GM21367 (cell line): ENCODE data around the gene HTRA3.

Experiments used
- ATAC-seq: cut with Tn5 transposase; IDR thresholded peaks from one replicate; pipeline ENCODE4 v1.9.1; 2021; ENCODE audit not compliant: unreplicated experiment

The HTRA3 gene

GRCh38 chr4:8245884-8246833, 23.4 kb upstream of the HTRA3 start:
- ATAC-seq = no peak

DNA sequence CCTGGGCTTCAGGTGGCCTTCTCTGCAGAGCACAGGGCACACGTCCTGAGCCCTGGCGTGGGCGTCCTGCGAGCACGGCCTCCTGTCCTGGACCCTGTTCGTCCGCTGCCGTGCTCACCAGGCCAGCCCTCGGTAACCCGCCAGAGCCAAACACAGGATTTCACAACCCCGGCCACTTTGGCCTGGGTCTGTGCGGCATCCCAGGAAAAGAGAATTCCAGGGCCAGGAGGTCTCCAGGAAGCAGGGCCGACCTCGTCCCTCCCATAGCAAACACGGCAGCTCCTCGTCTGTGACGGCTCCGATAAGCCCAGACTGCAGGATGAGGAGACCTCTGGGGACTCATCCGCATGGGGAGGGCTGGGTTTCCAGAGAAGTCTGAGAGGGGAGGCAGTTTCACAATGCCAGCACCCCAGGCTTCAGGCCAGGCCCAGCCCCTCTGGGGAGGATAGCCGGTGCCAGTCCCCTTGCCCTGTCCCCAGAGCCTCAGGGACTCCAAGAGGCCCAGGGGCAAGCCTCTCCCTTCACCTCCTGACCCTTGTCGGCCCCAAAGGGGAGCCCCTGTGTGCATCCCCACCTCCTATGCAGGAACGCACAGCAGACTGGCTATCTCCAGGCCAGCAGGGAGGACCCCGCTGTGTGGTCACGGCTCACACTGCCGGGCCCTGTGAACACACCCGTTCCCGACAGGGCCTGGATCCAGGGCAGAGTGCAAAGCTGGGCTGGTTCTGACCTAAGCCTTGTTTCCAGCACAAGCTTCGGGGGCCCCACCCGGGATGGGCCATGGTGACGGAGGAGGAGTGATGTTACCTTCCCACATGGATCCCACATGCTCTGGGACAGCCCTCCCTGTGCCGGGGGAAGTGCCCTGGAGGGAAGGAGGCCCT, 22.3 kb upstream of the HTRA3 start:
- no peak for ATAC-seq

DNA sequence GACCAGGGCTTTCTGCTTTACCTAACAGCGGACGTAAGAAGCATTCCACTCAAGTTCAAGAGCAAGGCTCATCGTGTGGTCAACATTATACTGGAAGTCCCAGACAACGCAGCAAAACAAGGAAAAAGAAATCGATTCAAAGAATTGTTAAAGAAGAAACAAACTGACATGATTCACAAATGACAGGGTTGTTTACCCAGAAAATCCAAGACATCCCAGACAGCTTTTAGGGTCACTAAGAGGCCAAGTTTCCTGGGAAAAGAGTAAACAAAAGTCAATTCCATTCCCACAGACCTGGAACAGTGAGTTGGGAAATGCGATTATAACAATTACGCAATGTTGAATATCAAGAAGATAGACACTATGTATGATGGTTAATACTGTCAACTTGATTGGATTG, 21.5 kb upstream of the HTRA3 start:
- no peak for ATAC-seq

- ATAC-seq = no peak
These were observed 19.3 kb upstream of the HTRA3 start for GRCh38 chr4:8250227-8250626.

- ATAC-seq = no peak
These were observed 18.9 kb upstream of the HTRA3 start for GRCh38 chr4:8250637-8251036.

DNA sequence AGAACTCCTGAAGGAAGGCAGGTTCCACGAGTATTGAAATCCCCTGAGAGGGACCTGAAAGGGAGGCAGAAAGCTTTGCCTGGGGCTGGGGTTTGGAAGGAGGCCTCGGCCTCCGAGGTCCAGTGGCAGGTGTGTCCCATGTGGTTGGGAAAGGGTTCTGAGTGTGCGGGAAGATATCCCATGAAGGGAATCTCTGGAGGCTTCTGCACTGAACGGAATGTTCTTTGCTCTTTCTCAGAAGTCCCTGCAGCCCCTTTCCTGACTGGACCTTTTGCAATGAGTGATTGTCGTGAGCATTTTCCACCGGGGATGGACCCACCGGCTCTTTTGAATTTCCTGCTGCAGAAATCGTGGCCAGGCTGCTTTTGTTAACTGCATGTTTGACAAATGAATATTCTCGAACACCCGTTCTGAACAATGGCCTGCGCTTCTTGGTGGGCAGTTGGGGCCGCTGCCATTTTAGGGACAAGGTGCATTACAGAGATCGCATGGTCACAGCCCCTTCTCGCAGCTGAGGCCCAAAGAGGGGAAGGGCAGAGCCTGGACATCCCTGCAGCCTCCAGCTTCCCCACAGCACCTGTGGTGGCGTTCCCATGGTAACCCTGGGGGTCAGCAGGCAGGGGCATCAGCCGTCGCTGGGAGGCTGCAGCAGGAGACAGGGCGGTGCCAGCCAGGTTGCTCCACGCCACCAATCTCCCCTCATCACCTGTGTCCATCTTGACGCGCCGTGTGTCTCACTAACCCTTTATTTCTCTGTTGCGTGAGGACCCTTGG, 18.3 kb upstream of the HTRA3 start:
- ATAC-seq = no peak

GRCh38 chr4:8252301-8253173, 17.0 kb upstream of the HTRA3 start:
- ATAC-seq = no peak

DNA sequence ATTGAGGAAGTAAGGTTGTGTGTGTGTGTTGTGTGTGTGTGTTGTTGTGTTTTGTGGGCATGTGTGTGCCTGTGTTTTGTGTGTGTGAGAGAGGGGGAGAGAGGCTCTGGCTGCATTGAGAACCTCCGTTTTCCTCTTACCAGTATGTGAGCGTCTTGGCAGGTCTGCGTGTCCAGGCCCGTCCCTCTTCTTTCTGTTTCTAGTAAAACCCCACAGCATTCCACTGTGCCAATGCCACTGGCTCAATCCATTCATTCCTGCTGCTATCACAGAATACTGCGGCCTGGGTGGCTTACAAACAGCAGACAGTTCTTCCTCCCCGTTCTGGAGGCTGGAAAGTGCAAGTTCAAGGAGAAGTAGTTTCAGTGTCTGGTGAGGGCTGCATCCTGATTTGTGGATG, 15.5 kb upstream of the HTRA3 start:
- no peak for ATAC-seq

DNA sequence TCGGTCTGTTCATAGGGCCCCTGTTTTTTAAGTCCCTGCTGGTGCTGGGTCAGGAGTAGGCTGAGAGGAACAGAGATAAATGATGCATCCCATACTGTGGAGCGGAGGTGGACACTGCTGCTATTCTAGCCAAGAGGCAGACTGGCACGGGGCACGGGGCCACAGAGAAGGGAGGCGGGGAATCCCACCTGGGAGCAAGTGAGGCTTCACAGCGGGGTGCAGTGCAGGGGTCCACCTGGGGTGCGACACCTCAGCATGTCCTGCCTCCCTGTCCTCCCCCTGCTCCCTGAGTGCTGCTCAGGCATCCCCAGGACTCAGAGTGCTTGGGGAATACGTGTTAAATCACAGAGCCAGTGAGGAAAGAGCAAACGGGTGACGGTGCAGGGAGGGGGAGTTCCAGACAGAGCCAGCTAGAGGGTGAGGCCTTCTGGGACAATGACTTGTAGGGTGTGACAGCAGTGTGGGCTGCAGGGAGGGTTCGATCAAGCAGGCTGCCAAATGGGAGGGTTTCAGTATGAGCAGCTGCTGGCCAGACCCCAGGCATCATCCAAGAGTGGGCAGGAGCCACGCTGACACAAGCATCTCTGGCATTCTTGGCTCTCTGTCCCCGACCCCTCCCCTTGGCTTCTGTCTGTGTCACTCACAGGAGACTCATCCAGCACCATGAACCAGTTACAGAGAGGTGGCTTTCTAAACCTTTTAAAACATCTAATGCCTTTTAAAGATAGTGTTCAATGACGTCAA, 13.7 kb upstream of the HTRA3 start:
- no peak for ATAC-seq

DNA sequence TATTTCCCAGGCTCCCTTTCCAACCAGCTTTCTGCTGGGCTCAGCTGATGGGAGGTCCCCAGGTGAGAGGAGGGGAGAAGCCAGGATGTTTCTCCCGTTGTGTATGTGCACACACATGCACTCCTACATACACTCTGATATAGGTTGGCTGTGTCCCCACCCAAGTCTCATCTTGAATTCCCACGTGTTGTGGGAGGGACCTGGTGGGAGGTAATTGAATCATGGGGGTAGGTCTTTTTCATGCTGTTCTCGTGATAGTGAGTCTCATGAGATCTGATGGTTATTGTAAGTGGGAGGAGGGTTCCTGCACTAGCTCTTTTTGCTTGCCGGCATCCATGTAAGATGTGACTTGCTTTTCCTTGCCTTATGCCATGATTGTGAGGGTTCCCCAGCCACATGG, 11.7 kb upstream of the HTRA3 start:
- no peak for ATAC-seq

DNA sequence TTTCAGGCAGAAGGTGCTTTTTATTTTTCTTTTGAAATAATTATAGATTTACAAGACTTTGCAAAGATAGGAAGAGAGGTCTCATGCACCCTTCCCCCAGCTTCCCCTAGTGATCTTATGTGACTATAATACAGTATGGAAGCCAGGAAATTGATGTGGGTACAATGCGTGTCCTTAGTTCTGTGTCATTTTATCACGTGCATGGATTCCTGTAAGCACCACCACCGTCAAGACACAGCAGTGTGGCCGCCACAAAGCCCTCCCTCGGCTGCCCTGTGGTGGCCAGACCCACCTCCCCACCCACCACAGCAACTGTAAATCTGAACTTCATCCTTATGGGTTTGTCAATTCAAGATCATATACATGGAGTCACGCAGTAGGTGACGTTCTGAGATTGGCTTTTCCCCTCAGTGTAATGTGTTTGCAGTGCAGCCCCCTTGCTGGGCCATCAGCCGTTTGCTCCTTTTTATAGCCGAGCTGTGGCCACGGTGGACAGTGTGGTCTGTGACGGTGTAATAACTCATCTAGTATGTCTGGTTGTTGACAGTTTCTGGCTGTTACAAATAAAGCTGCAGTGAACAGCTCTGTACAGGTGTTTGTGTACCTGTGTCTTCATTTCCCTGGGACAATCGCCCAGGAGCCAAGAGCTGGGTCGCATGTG, 10.9 kb upstream of the HTRA3 start:
- no peak for ATAC-seq

- ATAC-seq = no peak
These were observed 9.7 kb upstream of the HTRA3 start for GRCh38 chr4:8259743-8260430.

- no peak for ATAC-seq
These were observed 8.9 kb upstream of the HTRA3 start for GRCh38 chr4:8260656-8261111.

DNA sequence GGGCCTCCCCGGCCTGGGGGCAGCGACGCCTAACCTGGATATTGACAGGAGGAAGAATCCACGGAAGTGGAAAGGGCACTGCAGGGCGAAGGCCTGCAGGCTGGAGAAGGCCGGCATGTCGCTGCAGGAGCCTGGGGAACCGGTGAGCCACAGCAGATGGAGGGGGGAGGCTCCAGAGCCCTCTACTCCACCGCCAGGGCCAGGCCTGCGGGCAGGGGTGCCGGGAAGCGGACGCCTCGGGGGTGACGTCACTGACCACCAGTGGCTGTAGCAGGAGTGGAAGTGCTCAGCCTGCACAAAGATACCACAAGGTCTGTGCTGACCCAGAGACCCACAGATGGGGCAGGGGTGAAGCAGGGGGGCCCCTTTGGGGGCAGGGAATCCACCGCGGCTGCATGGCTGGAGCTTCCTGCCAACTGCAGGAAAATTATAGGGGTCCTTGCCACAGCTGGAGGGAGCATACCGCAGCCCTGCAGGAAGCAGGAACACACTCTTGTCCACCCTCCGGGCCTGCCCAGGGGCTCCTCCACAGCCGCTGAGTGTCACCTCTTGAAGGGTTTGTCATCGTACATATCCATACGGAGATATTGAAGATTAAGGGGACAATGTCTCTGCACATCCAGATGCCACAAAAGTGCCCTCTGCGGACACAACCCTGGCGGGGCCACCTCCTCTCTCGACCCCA, 7.6 kb upstream of the HTRA3 start:
- ATAC-seq = no peak

- no peak for ATAC-seq
These were observed 6.8 kb upstream of the HTRA3 start for GRCh38 chr4:8262637-8263322.

- ATAC-seq = no peak
These were observed 6.2 kb upstream of the HTRA3 start for GRCh38 chr4:8263397-8263796.

GRCh38 chr4:8264106-8264505, 5.4 kb upstream of the HTRA3 start:
- ATAC-seq = no peak
